ENCODE results near the gene MICU1. TPM values are rescaled to one million over a fixed set of nuclear protein-coding genes. Genes with fewer than 3 reads are reported as not detected.
"Not testable (repeated sequence)": the region's sequence is repeated elsewhere in the genome, so short reads cannot be mapped to it uniquely, and the experiment has no call there.

MICU1 gene
- total RNA-seq, 1 donor from 2014 or later, result 79.8 TPM

DNA sequence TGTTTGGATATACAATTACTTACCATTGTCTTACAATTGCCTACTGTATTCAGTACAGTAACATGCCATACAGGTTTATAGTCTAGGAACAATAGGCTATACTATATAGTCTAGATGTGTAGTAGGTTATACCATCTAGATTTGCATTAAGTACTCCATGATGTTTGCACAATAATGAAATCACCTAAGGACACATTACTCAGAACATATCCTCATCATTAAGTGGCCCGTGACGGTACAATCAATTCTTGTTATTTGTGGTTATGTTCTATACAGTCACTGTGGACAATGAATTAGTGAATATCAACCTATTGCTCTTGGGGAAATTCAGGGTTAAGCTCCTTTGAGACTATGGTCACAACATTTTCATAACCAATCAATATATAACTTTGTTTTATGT, 75.6 kb downstream of the MICU1 start:
- Mint-ChIP-seq H3K27me3 (ENCODE audit: insufficient read depth, low read depth) (no peaks in the 10 kb centered on the region), H3K36me3 (peaks cover 15% of the 10 kb centered on the region), H3K4me1 (no peaks in the 10 kb centered on the region), H3K9me3 (no peaks in the 10 kb centered on the region), H3K27ac (no peak overlapping the region), H3K4me3 (no peak overlapping the region)
- H3K27ac ChIP-seq, result no peak overlapping the region
- no peak overlapping the region for H3K4me3 ChIP-seq
- no peaks in the 10 kb centered on the region for H3F3A ChIP-seq (ENCODE audit: low read depth)
- no peaks in the 10 kb centered on the region for H3K9me3 ChIP-seq (ENCODE audit: low read depth)
- H4K20me1 ChIP-seq (ENCODE audit: low read depth), result no peaks in the 10 kb centered on the region
- no peak overlapping the region for H2AFZ ChIP-seq (replicated peaks)
- H3K4me1 ChIP-seq, result peaks cover 8% of the 10 kb centered on the region
- H3K9ac ChIP-seq, result no peak overlapping the region
- no peak for DNase-seq (ENCODE audit: low spot score)
- no peak for TF ChIP-seq EZH2 (IDR thresholded peaks at IDR 0.05)
- TF ChIP-seq CTCF (IDR thresholded peaks at IDR 0.05), result no peak
- TF ChIP-seq EZH2phosphoT487 (IDR thresholded peaks at IDR 0.05), result no peak
- H3K36me3 ChIP-seq, result no peaks in the 10 kb centered on the region
- no peaks in the 10 kb centered on the region for H3K27me3 ChIP-seq
- no peak overlapping the region for H3K4me2 ChIP-seq
- H3K79me2 ChIP-seq (ENCODE audit: low read depth), result no peaks in the 10 kb centered on the region

- H3K9me3 ChIP-seq (ENCODE audit: low read depth), result peaks cover 4% of the 10 kb centered on the region
- H3K9ac ChIP-seq, result no peak overlapping the region
- H3K36me3 Mint-ChIP-seq, result peaks cover 43% of the 10 kb centered on the region
- H3K79me2 ChIP-seq (ENCODE audit: low read depth), result no peaks in the 10 kb centered on the region
- no peak overlapping the region for H3K4me3 Mint-ChIP-seq
- H3K4me1 ChIP-seq, result peaks cover 9% of the 10 kb centered on the region
- H2AFZ ChIP-seq (replicated peaks), result no peak overlapping the region
- DNase-seq (ENCODE audit: low spot score), result no peak
- H3K27me3 ChIP-seq, result no peaks in the 10 kb centered on the region
- peak overlapping the region; percentile 34 for H3K27ac ChIP-seq
- peaks cover 2% of the 10 kb centered on the region for H3K27me3 Mint-ChIP-seq (ENCODE audit: insufficient read depth, low read depth)
- TF ChIP-seq EZH2 (IDR thresholded peaks at IDR 0.05) (no peak), CTCF (IDR thresholded peaks at IDR 0.05) (no peak), EZH2phosphoT487 (IDR thresholded peaks at IDR 0.05) (no peak)
- no peaks in the 10 kb centered on the region for H3K4me1 Mint-ChIP-seq
- H4K20me1 ChIP-seq (ENCODE audit: low read depth), result no peaks in the 10 kb centered on the region
- no peaks in the 10 kb centered on the region for H3K36me3 ChIP-seq
- H3K4me2 ChIP-seq, result no peak overlapping the region
- peaks cover 4% of the 10 kb centered on the region for H3F3A ChIP-seq (ENCODE audit: low read depth)
- no peak overlapping the region for H3K4me3 ChIP-seq
- H3K9me3 Mint-ChIP-seq, result peaks cover 12% of the 10 kb centered on the region
- H3K27ac Mint-ChIP-seq, result no peak overlapping the region
These were observed 80.3 kb downstream of the MICU1 start for GRCh38 chr10:72545546-72545945.

GRCh38 chr10:72543855-72544254, 82.0 kb downstream of the MICU1 start:
- not testable (repeated sequence) for H3K9ac ChIP-seq; H2AFZ ChIP-seq (replicated peaks); H3K4me3 ChIP-seq; H3K27me3 ChIP-seq; DNase-seq (ENCODE audit: low spot score); H4K20me1 ChIP-seq (ENCODE audit: low read depth); H3K4me1 Mint-ChIP-seq; H3K27ac ChIP-seq; H3K9me3 ChIP-seq (ENCODE audit: low read depth); H3K4me2 ChIP-seq; H3K27me3 Mint-ChIP-seq (ENCODE audit: insufficient read depth, low read depth); H3K4me3 Mint-ChIP-seq; H3K4me1 ChIP-seq; H3F3A ChIP-seq (ENCODE audit: low read depth); H3K27ac Mint-ChIP-seq; H3K79me2 ChIP-seq (ENCODE audit: low read depth); H3K36me3 ChIP-seq
- Mint-ChIP-seq H3K36me3 (peaks cover 47% of the 10 kb centered on the region), H3K9me3 (peaks cover 12% of the 10 kb centered on the region)

DNA sequence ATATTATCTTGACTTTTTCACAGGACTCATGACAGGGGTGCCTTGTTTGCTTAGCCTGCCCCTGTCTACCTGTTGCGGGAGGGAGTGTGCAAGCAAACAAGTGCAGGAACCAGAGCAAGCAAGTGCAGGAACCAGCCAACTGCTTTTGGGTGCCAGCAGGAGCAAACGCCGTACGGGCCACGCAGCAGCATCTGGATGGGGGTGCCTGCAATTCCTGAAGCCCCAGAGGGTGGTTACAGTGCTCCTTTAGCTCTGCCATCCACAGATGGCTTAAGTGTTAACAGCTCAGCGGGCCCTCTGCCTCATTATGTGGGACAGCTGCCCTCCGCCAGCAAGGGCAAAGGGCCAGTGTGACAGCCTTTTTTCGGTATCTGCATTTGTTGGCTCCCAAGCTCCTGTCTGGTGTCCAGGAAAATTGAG, 83.5 kb downstream of the MICU1 start:
- Histone ChIP-seq H2AFZ (replicated peaks) (no peak overlapping the region), H3K4me3 (no peak overlapping the region), H3K9me3 (ENCODE audit: low read depth) (peaks cover 4% of the 10 kb centered on the region), H3K4me2 (no peak overlapping the region), H3K4me1 (peaks cover 18% of the 10 kb centered on the region), H3K27ac (no peak overlapping the region), H4K20me1 (ENCODE audit: low read depth) (no peaks in the 10 kb centered on the region), H3K9ac (no peak overlapping the region), H3K27me3 (no peaks in the 10 kb centered on the region), H3K79me2 (ENCODE audit: low read depth) (no peaks in the 10 kb centered on the region), H3F3A (ENCODE audit: low read depth) (peaks cover 4% of the 10 kb centered on the region), H3K36me3 (no peaks in the 10 kb centered on the region)
- Mint-ChIP-seq H3K27ac (no peak overlapping the region), H3K36me3 (peaks cover 44% of the 10 kb centered on the region), H3K4me1 (no peaks in the 10 kb centered on the region), H3K9me3 (peaks cover 12% of the 10 kb centered on the region), H3K4me3 (no peak overlapping the region), H3K27me3 (ENCODE audit: insufficient read depth, low read depth) (peaks cover 2% of the 10 kb centered on the region)
- DNase-seq (ENCODE audit: low spot score), result no peak
- no peak for TF ChIP-seq EZH2 (IDR thresholded peaks at IDR 0.05)
- TF ChIP-seq EZH2phosphoT487 (IDR thresholded peaks at IDR 0.05), result no peak
- TF ChIP-seq CTCF (IDR thresholded peaks at IDR 0.05), result no peak

Data from neural progenitor cell (in vitro differentiated cells).